Measurements from ENCODE around the gene GALNS.
"Not testable (repeated sequence)": the region's sequence is repeated elsewhere in the genome, so short reads cannot be mapped to it uniquely, and the experiment has no call there.

DNA sequence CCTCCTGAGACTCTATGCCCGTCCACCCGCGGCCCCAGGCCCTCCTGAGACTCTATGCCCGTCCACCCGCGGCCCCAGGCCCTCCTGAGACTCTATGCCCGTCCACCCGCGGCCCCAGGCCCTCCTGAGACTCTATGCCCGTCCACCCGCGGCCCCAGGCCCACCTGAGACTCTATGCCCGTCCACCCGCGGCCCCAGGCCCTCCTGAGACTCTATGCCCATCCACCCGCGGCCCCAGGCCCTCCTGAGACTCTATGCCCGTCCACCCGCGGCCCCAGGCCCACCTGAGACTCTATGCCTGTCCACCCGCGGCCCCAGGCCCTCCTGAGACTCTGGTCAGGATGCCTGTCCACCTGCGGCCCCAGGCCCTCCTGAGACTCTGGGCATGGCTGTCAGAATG, 85.0 kb downstream of the GALNS start:
- TF ChIP-seq, protein P1, sequence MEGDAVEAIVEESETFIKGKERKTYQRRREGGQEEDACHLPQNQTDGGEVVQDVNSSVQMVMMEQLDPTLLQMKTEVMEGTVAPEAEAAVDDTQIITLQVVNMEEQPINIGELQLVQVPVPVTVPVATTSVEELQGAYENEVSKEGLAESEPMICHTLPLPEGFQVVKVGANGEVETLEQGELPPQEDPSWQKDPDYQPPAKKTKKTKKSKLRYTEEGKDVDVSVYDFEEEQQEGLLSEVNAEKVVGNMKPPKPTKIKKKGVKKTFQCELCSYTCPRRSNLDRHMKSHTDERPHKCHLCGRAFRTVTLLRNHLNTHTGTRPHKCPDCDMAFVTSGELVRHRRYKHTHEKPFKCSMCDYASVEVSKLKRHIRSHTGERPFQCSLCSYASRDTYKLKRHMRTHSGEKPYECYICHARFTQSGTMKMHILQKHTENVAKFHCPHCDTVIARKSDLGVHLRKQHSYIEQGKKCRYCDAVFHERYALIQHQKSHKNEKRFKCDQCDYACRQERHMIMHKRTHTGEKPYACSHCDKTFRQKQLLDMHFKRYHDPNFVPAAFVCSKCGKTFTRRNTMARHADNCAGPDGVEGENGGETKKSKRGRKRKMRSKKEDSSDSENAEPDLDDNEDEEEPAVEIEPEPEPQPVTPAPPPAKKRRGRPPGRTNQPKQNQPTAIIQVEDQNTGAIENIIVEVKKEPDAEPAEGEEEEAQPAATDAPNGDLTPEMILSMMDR (IDR thresholded peaks at IDR 0.05; ENCODE audit: low read length), result not testable (repeated sequence)
- not testable (repeated sequence) for TF ChIP-seq EZH2 (IDR thresholded peaks at IDR 0.05; ENCODE audit: borderline replicate concordance, low read length)

All from OCI-LY1 (cell line).